Astrocyte (in vitro differentiated cells and primary cell): Measurements from ENCODE around the gene RRBP1. TPM values are rescaled to one million over a fixed set of nuclear protein-coding genes. Genes with fewer than 3 reads are reported as not detected.
A peak's percentile ranks its signal among the peaks of the same experiment; 100 is the strongest.

Source experiments
- DNase-seq: peaks from one replicate; pipeline ENCODE4 v3.0.0-alpha.2; 2010; ENCODE audit warnings: low read depth
- FAIRE-seq: peaks from 2 replicates; lab custom pipeline; 2011; peaks lifted over from hg19 to GRCh38; lab: Jason Lieb, UNC
- H2AFZ ChIP-seq: 2 replicates; pipeline ENCODE4 v1.6.0; 2012; ENCODE audit warnings: low read depth, low read length, inconsistent platforms
- H3K27ac ChIP-seq: 2 replicates; pipeline ENCODE4 v1.5.1; 2011; ENCODE audit warnings: low read depth, low read length, inconsistent platforms
- H3K27me3 ChIP-seq: 2 replicates; pipeline ENCODE4 v1.6.0; 2011; ENCODE audit warnings: low read length, inconsistent platforms; ENCODE audit not compliant: insufficient read depth
- H3K36me3 ChIP-seq: 2 replicates; pipeline ENCODE4 v1.5.1; 2011; ENCODE audit warnings: low read length, inconsistent platforms; ENCODE audit not compliant: insufficient read depth
- H3K4me1 ChIP-seq: 2 replicates; pipeline ENCODE4 v1.5.1; 2011; ENCODE audit warnings: low read length, inconsistent platforms; ENCODE audit not compliant: insufficient read depth
- H3K4me2 ChIP-seq: 2 replicates; pipeline ENCODE4 v1.6.0; 2012; ENCODE audit warnings: low read length, inconsistent platforms
- H3K4me3 ChIP-seq: 2 replicates; pipeline ENCODE4 v1.5.1; 2011; ENCODE audit warnings: low read depth, mild to moderate bottlenecking, low read length, inconsistent platforms; ENCODE audit not compliant: insufficient read depth
- H3K79me2 ChIP-seq: 2 replicates; pipeline ENCODE4 v1.6.0; 2012; ENCODE audit warnings: mild to moderate bottlenecking, low read length, inconsistent platforms; ENCODE audit not compliant: insufficient read depth
- H3K9ac ChIP-seq: 2 replicates; pipeline ENCODE4 v1.6.0; 2012; ENCODE audit warnings: mild to moderate bottlenecking, low read length, inconsistent platforms
- H3K9me3 ChIP-seq: 2 replicates; pipeline ENCODE4 v1.5.1; 2012; ENCODE audit warnings: low read depth, mild to moderate bottlenecking, low read length, inconsistent platforms; ENCODE audit not compliant: insufficient read depth
- H4K20me1 ChIP-seq: 2 replicates; pipeline ENCODE4 v1.6.0; 2012; ENCODE audit warnings: low read length, inconsistent platforms; ENCODE audit not compliant: insufficient read depth
- H3K27ac Mint-ChIP-seq: one replicate; pipeline ENCODE4 v1.8.0; 2021; ENCODE audit warnings: mild to moderate bottlenecking, mixed read lengths; ENCODE audit not compliant: unreplicated experiment
- H3K27me3 Mint-ChIP-seq: one replicate; pipeline ENCODE4 v1.8.0; 2021; ENCODE audit warnings: low read depth, mixed read lengths; ENCODE audit not compliant: unreplicated experiment
- H3K36me3 Mint-ChIP-seq: one replicate; pipeline ENCODE4 v1.8.0; 2021; ENCODE audit warnings: low read depth, mixed read lengths; ENCODE audit not compliant: unreplicated experiment
- H3K4me1 Mint-ChIP-seq: one replicate; pipeline ENCODE4 v1.8.0; 2021; ENCODE audit warnings: low read depth, mixed read lengths; ENCODE audit not compliant: unreplicated experiment
- H3K4me3 Mint-ChIP-seq: one replicate; pipeline ENCODE4 v1.8.0; 2021; ENCODE audit warnings: mild to moderate bottlenecking, moderate library complexity, mixed read lengths; ENCODE audit not compliant: unreplicated experiment
- H3K9me3 Mint-ChIP-seq: one replicate; pipeline ENCODE4 v1.8.0; 2021; ENCODE audit warnings: mild to moderate bottlenecking, mixed read lengths; ENCODE audit not compliant: unreplicated experiment
- EZH2 ChIP-seq: IDR thresholded peaks from 2 replicates; pipeline ENCODE4 v1.6.1; 2012; ENCODE audit warnings: mild to moderate bottlenecking, low read length, inconsistent platforms; ENCODE audit not compliant: insufficient read depth
- total RNA-seq: library from RNA; stranded (reverse); gene quantifications from 2 replicates; pipeline ENCODE4 v1.2.1, GENCODE V29; 2021
- TF ChIP-seq, protein P1 (sequence below): IDR thresholded peaks from 2 replicates; pipeline ENCODE4 v1.5.1; 2011; ENCODE audit warnings: low read depth, mild to moderate bottlenecking, inconsistent platforms, low read length, moderate library complexity; ENCODE audit not compliant: insufficient read depth

RRBP1 gene
- total RNA-seq, 1 donor from 2014 or later: 347 TPM

GRCh38 chr20:17694767-17695166 is 12.7 kb upstream of the RRBP1 start:
- no peaks in the 10 kb centered on the region for H3K36me3 Mint-ChIP-seq
- no peaks in the 10 kb centered on the region for H3K4me1 Mint-ChIP-seq
- Histone ChIP-seq H3K4me3 (no peak overlapping the region), H3K9me3 (no peaks in the 10 kb centered on the region), H4K20me1 (no peaks in the 10 kb centered on the region), H2AFZ (no peak overlapping the region), H3K36me3 (no peaks in the 10 kb centered on the region), H3K27me3 (peaks cover 26% of the 10 kb centered on the region), H3K79me2 (no peaks in the 10 kb centered on the region), H3K4me1 (peaks cover 5% of the 10 kb centered on the region), H3K27ac (no peak overlapping the region), H3K4me2 (no peak overlapping the region), H3K9ac (no peak overlapping the region)
- FAIRE-seq (no peak), DNase-seq (no peak)
- H3K4me3 Mint-ChIP-seq: no peak overlapping the region
- peaks cover 4% of the 10 kb centered on the region for H3K27me3 Mint-ChIP-seq
- peaks cover 16% of the 10 kb centered on the region for H3K9me3 Mint-ChIP-seq
- no peak overlapping the region for H3K27ac Mint-ChIP-seq
- TF ChIP-seq EZH2: no peak
- TF ChIP-seq, protein P1, sequence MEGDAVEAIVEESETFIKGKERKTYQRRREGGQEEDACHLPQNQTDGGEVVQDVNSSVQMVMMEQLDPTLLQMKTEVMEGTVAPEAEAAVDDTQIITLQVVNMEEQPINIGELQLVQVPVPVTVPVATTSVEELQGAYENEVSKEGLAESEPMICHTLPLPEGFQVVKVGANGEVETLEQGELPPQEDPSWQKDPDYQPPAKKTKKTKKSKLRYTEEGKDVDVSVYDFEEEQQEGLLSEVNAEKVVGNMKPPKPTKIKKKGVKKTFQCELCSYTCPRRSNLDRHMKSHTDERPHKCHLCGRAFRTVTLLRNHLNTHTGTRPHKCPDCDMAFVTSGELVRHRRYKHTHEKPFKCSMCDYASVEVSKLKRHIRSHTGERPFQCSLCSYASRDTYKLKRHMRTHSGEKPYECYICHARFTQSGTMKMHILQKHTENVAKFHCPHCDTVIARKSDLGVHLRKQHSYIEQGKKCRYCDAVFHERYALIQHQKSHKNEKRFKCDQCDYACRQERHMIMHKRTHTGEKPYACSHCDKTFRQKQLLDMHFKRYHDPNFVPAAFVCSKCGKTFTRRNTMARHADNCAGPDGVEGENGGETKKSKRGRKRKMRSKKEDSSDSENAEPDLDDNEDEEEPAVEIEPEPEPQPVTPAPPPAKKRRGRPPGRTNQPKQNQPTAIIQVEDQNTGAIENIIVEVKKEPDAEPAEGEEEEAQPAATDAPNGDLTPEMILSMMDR: no peak

DNA sequence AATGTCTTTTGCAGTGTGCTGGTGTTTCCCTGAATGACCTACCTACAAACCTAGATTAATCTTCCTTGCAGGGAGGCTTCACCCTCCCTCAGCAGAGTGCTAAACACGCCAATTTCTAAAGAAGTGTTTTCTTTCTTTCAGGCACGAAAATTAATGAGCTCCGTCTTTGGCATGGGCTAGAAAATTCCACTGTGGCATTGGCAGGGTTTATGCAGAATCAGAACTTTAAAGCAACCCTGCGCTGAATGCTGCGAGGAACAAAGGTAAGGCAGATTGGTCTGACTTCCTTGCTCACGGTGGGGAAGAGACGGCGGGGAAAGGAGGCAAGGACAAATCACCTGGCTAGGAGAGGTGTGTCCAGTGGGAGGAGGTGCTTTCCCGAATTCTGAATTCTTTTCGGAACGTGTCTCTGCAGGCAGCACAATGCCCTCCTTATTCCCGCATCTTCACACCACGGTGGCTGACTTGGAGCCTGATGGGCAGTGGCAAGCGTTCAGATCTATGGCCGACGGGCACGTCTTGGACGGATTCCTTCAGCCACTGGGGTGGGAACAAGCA is 11.5 kb upstream of the RRBP1 start:
- no peak for FAIRE-seq
- H3K9ac ChIP-seq: no peak overlapping the region
- H4K20me1 ChIP-seq: no peaks in the 10 kb centered on the region
- peaks cover 26% of the 10 kb centered on the region for H3K27me3 ChIP-seq
- no peak overlapping the region for H3K27ac ChIP-seq
- H3K4me3 ChIP-seq: no peak overlapping the region
- peaks cover 2% of the 10 kb centered on the region for H3K4me1 Mint-ChIP-seq
- DNase-seq: peak; percentile 47
- no peaks in the 10 kb centered on the region for H3K9me3 ChIP-seq
- H3K27ac Mint-ChIP-seq: no peak overlapping the region
- peaks cover 16% of the 10 kb centered on the region for H3K9me3 Mint-ChIP-seq
- peak overlapping the region; percentile 74 for H2AFZ ChIP-seq
- no peaks in the 10 kb centered on the region for H3K36me3 ChIP-seq
- no peaks in the 10 kb centered on the region for H3K79me2 ChIP-seq
- peaks cover 4% of the 10 kb centered on the region for H3K27me3 Mint-ChIP-seq
- peaks cover 5% of the 10 kb centered on the region for H3K4me1 ChIP-seq
- no peaks in the 10 kb centered on the region for H3K36me3 Mint-ChIP-seq
- no peak overlapping the region for H3K4me3 Mint-ChIP-seq
- H3K4me2 ChIP-seq: peak overlapping the region; percentile 71
- peak; percentile 44 for TF ChIP-seq EZH2
- TF ChIP-seq, protein P1: no peak

GRCh38 chr20:17691758-17692157 is 9.7 kb upstream of the RRBP1 start:
- H3K79me2 ChIP-seq: no peaks in the 10 kb centered on the region
- H3K4me3 ChIP-seq: no peak overlapping the region
- TF ChIP-seq EZH2: no peak
- TF ChIP-seq, protein P1: no peak
- H3K4me2 ChIP-seq: no peak overlapping the region
- H3K4me1 ChIP-seq: peaks cover 5% of the 10 kb centered on the region
- peaks cover 22% of the 10 kb centered on the region for H3K9me3 Mint-ChIP-seq
- no peak overlapping the region for H3K4me3 Mint-ChIP-seq
- H3K27me3 ChIP-seq: peaks cover 33% of the 10 kb centered on the region
- H3K27ac ChIP-seq: no peak overlapping the region
- no peak for FAIRE-seq
- H3K27ac Mint-ChIP-seq: no peak overlapping the region
- no peaks in the 10 kb centered on the region for H3K9me3 ChIP-seq
- H4K20me1 ChIP-seq: no peaks in the 10 kb centered on the region
- H2AFZ ChIP-seq: no peak overlapping the region
- H3K36me3 Mint-ChIP-seq: no peaks in the 10 kb centered on the region
- peaks cover 2% of the 10 kb centered on the region for H3K4me1 Mint-ChIP-seq
- peaks cover 9% of the 10 kb centered on the region for H3K27me3 Mint-ChIP-seq
- DNase-seq: no peak
- H3K9ac ChIP-seq: no peak overlapping the region
- no peaks in the 10 kb centered on the region for H3K36me3 ChIP-seq
